HEK293T (cell line): Measurements from ENCODE around the gene SPP1.

Source experiments
- CTCF ChIA-PET: fragments of 350-600 bp; formaldehyde crosslinking; extraction: SDS; loops from one replicate; lab custom pipeline; 2021; ENCODE audit warnings: antibody characterized with exemption, inconsistent platforms; lab: Yijun Ruan, JAX
- POLR2A ChIA-PET: fragments of 350-600 bp; formaldehyde crosslinking; extraction: SDS; loops from one replicate; lab custom pipeline; 2020; ENCODE audit warnings: antibody characterized with exemption, inconsistent platforms; lab: Yijun Ruan, JAX
- DNase-seq: peaks from one replicate; pipeline ENCODE4 v3.0.0; 2012; ENCODE audit warnings: mixed read lengths; ENCODE audit errors: extremely low spot score
- ARNT ChIP-seq: fragments of 450-650 bp; IDR thresholded peaks from 2 replicates; pipeline ENCODE4 v1.6.1; 2017; ENCODE audit warnings: mild to moderate bottlenecking
- BHLHE40 ChIP-seq: fragments of 450-650 bp; IDR thresholded peaks from 2 replicates; pipeline ENCODE4 v1.6.1; 2016; ENCODE audit warnings: mild to moderate bottlenecking, moderate library complexity, borderline replicate concordance
- CTBP1 ChIP-seq: fragments of 450-650 bp; IDR thresholded peaks from 2 replicates; pipeline ENCODE4 v1.6.1; 2016; ENCODE audit warnings: borderline replicate concordance
- ELF4 ChIP-seq: fragments of 450-650 bp; IDR thresholded peaks from 2 replicates; pipeline ENCODE4 v1.6.1; 2017; ENCODE audit warnings: antibody characterized with exemption
- FOXA1 ChIP-seq: fragments of 450-650 bp; IDR thresholded peaks from 2 replicates; pipeline ENCODE4 v1.6.1; 2016; ENCODE audit warnings: mild to moderate bottlenecking
- FOXK2 ChIP-seq: fragments of 450-650 bp; IDR thresholded peaks from 2 replicates; pipeline ENCODE4 v1.6.1; 2016; ENCODE audit warnings: mild to moderate bottlenecking
- FOXM1 ChIP-seq: fragments of 450-650 bp; IDR thresholded peaks from 2 replicates; pipeline ENCODE4 v1.6.1; 2017; ENCODE audit warnings: mild to moderate bottlenecking, borderline replicate concordance
- HDGF ChIP-seq: fragments of 450-650 bp; IDR thresholded peaks from 2 replicates; pipeline ENCODE4 v1.6.1; 2017; ENCODE audit warnings: antibody characterized with exemption, borderline replicate concordance
- L3MBTL2 ChIP-seq: fragments of 450-650 bp; conservative IDR thresholded peaks from 2 replicates; pipeline ENCODE4 v1.6.1; 2016; ENCODE audit warnings: mild to moderate bottlenecking
- LEF1 ChIP-seq: fragments of 450-650 bp; IDR thresholded peaks from 2 replicates; pipeline ENCODE4 v1.6.1; 2017; ENCODE audit warnings: mild to moderate bottlenecking, borderline replicate concordance
- NFRKB ChIP-seq: fragments of 450-650 bp; IDR thresholded peaks from 2 replicates; pipeline ENCODE4 v1.6.1; 2016; ENCODE audit warnings: mild to moderate bottlenecking, moderate library complexity
- SP1 ChIP-seq: fragments of 450-650 bp; IDR thresholded peaks from 2 replicates; pipeline ENCODE4 v1.6.1; 2017
- SUZ12 ChIP-seq: fragments of 450-650 bp; IDR thresholded peaks from 2 replicates; pipeline ENCODE4 v1.6.1; 2016; ENCODE audit warnings: mild to moderate bottlenecking
- TARDBP ChIP-seq: fragments of 450-650 bp; IDR thresholded peaks from 2 replicates; pipeline ENCODE4 v1.6.1; 2016
- ZNF384 ChIP-seq: fragments of 450-650 bp; IDR thresholded peaks from 2 replicates; pipeline ENCODE4 v1.6.1; 2016
- TF ChIP-seq, protein P1 (sequence below): fragments of 450-650 bp; IDR thresholded peaks from 2 replicates; pipeline ENCODE4 v1.6.1; 2016

The SPP1 gene

DNA sequence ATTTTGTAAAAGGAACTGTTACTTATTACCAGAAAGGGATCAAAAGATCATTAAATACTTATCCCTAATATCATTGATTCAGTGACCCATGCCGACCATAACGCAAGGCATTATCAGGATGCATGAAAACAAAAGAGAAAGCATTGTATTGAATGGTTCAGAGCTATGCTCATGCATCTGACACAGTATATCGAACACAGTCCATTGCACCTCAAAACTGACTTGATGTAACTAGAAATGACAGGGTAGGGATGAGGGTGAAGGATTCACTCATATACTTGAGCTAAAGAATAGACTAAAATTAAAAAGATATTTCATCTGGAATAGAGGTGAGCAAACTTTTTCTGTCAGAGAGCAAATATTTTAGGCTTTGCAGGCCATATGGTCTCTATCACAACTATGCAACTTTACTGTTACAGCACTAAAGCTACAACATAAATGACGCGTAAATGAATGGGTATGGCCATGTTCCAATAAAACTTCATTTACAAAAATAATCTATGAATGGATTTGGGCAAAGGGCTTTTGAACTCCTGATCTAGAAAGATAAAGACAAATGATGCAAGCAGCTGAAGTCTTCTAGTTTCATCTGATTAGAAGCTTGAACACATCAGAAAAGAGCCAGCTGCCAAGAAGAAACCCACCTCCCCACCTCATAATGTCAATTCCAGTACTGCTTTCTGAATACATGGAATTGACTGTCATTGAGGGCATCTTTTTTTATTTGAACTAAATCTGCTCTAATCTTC lies 12.9 kb upstream of the SPP1 start:
- ChIA-PET CTCF (interaction anchor here (0.6 to 1.0 kb wide), 2 partner anchors 11 to 109 kb away, joined by 3 to 4 read pairs; no protein-coding TSS in a partner anchor), POLR2A (no interaction called here)

DNA sequence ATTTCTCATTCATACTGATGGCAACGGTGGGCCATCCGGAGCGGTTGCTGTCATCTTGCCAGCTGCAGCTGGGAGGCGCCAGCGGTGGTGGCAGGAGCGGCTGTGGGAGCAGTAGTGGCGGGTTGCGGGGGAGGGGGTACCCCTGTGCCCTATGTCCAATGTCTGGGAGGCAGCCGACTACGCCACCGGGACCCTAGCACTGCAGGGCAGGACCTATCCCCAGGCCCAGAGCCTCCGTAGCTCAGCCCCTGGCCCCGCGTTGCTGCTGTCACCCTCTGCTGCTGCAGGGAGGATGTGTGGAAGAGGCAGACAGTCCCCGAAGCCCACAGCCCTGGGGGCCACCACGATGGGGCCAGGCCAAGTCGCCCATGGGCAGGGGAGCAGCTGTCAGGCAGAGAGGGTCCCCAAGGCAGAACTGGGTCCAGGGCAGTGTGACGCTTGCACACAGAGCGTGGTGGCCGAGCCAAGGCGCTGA lies 10.0 kb upstream of the SPP1 start:
- no peak for DNase-seq
- POLR2A ChIA-PET = no interaction called here
- no peak for TF ChIP-seq HDGF
- no peak for TF ChIP-seq FOXM1
- TF ChIP-seq, protein P1, sequence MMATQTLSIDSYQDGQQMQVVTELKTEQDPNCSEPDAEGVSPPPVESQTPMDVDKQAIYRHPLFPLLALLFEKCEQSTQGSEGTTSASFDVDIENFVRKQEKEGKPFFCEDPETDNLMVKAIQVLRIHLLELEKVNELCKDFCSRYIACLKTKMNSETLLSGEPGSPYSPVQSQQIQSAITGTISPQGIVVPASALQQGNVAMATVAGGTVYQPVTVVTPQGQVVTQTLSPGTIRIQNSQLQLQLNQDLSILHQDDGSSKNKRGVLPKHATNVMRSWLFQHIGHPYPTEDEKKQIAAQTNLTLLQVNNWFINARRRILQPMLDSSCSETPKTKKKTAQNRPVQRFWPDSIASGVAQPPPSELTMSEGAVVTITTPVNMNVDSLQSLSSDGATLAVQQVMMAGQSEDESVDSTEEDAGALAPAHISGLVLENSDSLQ = no peak
- TF ChIP-seq SUZ12 = no peak
- no peak for TF ChIP-seq TARDBP
- TF ChIP-seq NFRKB = no peak
- TF ChIP-seq SP1 = no peak
- TF ChIP-seq BHLHE40 = no peak
- no peak for TF ChIP-seq CTBP1
- no peak for TF ChIP-seq FOXK2
- TF ChIP-seq ZNF384 = no peak
- no peak for TF ChIP-seq ARNT
- CTCF ChIA-PET = no interaction called here

More for the DNA sequence above, 12.9 kb upstream of the SPP1 start:
- no peak for DNase-seq
- TF ChIP-seq FOXA1 (no peak), TARDBP (no peak), ARNT (no peak), LEF1 (no peak)
- TF ChIP-seq, protein P1 = no peak

DNA sequence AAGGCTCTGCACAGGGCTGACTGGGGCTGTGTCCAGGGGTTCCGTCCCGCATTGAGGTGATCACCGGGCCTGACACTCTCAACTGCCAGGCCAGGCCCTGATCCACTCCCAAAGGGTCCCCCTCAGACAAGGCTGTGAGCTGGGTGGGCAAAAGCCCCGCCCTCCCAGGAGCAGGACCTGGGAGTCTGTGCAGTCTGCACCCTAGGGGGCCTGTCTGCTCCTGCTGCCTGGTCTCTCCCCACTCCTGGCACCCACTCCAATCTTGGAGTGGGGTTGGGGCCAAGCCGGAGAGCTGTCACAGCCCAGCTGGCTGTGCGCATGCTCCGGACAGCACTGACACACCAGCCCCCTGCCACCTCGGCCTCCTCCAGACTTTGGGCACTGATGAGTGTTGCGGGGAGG lies 9.4 kb upstream of the SPP1 start:
- POLR2A ChIA-PET = no interaction called here
- TF ChIP-seq TARDBP = no peak
- no peak for TF ChIP-seq CTBP1
- TF ChIP-seq L3MBTL2 = no peak
- TF ChIP-seq ARNT = no peak
- TF ChIP-seq ELF4 = no peak
- TF ChIP-seq ZNF384 = no peak
- TF ChIP-seq, protein P1 = no peak
- TF ChIP-seq FOXK2 = no peak
- TF ChIP-seq SUZ12 = no peak
- no peak for TF ChIP-seq FOXM1
- no peak for TF ChIP-seq BHLHE40
- no peak for TF ChIP-seq NFRKB
- no peak for TF ChIP-seq HDGF
- TF ChIP-seq FOXA1 = no peak
- no peak for TF ChIP-seq LEF1
- TF ChIP-seq SP1 = no peak
- DNase-seq = no peak
- CTCF ChIA-PET = no interaction called here

DNA sequence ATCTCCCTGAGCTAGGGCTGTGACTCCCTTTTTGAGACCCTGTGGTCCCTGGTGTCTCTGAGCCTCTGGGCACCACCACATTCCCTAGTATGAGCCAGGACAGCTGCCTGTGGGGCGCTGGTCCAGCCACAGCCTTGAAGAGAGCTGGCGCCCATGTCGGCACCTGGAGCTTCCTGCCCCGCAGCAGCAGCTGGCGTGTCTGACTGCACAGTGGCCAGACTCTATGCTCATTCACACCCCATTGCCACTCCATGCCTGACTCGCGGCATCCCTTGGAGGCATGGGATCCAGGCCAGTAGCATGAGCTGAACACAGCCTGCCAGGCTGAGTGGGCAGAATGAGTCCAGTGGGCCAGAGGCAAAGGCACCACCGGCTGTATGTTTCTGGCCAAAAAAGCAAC lies 8.3 kb upstream of the SPP1 start:
- ChIA-PET CTCF (no interaction called here), POLR2A (no interaction called here)
- TF ChIP-seq FOXA1 (no peak), NFRKB (no peak), ELF4 (no peak), CTBP1 (no peak), SP1 (no peak), SUZ12 (no peak), BHLHE40 (no peak), LEF1 (no peak), ARNT (no peak), FOXK2 (no peak), TARDBP (no peak), ZNF384 (no peak), L3MBTL2 (no peak), FOXM1 (no peak), HDGF (no peak)
- TF ChIP-seq, protein P1 = no peak
- DNase-seq = no peak

DNA sequence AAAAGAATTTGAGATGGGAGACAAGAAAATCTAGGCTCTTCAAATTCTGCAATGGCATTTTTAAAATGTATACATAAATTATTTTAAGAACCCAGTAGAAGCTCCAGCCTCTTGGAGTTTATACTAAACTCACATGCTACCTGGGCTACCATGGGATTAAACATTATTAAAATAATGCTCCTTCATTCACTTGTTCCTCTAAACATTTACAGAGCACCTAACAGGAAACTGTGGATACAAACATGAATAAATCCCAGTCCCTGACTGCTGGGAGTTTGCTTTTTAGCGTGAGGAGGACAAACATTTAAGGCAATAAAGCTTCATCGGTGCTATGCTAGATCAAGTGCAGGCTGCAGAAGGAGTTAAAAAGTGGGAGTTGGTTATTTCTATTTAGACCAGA lies 5.4 kb upstream of the SPP1 start:
- ChIA-PET CTCF (interaction anchor here (0.6 kb wide), 1 partner anchor 117 kb away, joined by 3 read pairs; no protein-coding TSS in a partner anchor), POLR2A (no interaction called here)
- no peak for DNase-seq
- TF ChIP-seq, protein P1 = no peak
